ENCODE results near the gene CALU.

Gene CALU

DNA sequence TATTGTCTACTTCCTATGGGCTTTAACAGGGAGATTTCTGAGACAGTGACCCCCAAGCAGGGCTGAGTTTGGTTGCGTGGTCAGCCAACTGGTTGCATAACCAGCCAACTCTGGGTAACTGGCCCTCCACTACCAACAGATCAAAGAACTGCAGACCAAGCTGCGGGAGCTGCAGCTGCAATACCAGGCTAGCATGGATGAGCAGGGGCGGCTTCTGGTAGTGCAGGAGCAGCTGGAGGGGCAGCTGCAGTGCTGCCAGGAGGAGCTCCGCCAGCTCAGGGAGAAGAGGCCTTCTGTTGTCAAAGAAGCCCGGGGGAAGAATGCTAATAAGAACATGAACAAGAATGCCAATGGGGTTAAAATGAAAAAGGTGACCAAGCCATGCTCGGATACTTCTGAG lies 75.3 kb downstream of the CALU start:
- Histone ChIP-seq H3K79me2 (ENCODE audit: insufficient read depth, low read length) (no peaks in the 10 kb centered on the region), H3K9ac (ENCODE audit: low read length) (no peak overlapping the region), H2AFZ (ENCODE audit: low read depth, low read length, severe bottlenecking) (no peak overlapping the region), H3K4me2 (ENCODE audit: low read depth, low read length, poor library complexity, severe bottlenecking) (no peak overlapping the region), H3K9me3 (ENCODE audit: insufficient read depth, low read length) (no peaks in the 10 kb centered on the region), H3F3A (ENCODE audit: insufficient read depth) (no peaks in the 10 kb centered on the region), H3K36me3 (ENCODE audit: low read length) (no peaks in the 10 kb centered on the region), H3K27ac (ENCODE audit: low read depth, low read length) (no peak overlapping the region), H3K9me2 (replicated peaks; ENCODE audit: insufficient read depth, low read length) (no peaks in the 10 kb centered on the region), H3K27me3 (ENCODE audit: low read length) (no peaks in the 10 kb centered on the region), H3K4me3 (ENCODE audit: insufficient read depth, low read length, poor library complexity, severe bottlenecking) (no peak overlapping the region), H4K20me1 (ENCODE audit: low read depth, low read length) (no peaks in the 10 kb centered on the region)
- TF ChIP-seq, protein P1, sequence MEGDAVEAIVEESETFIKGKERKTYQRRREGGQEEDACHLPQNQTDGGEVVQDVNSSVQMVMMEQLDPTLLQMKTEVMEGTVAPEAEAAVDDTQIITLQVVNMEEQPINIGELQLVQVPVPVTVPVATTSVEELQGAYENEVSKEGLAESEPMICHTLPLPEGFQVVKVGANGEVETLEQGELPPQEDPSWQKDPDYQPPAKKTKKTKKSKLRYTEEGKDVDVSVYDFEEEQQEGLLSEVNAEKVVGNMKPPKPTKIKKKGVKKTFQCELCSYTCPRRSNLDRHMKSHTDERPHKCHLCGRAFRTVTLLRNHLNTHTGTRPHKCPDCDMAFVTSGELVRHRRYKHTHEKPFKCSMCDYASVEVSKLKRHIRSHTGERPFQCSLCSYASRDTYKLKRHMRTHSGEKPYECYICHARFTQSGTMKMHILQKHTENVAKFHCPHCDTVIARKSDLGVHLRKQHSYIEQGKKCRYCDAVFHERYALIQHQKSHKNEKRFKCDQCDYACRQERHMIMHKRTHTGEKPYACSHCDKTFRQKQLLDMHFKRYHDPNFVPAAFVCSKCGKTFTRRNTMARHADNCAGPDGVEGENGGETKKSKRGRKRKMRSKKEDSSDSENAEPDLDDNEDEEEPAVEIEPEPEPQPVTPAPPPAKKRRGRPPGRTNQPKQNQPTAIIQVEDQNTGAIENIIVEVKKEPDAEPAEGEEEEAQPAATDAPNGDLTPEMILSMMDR (IDR thresholded peaks at IDR 0.05; ENCODE audit: insufficient read depth, low read length, poor library complexity, severe bottlenecking): no peak
- no peak for TF ChIP-seq EZH2phosphoT487 (conservative IDR thresholded peaks at IDR 0.05; ENCODE audit: low read length)

DNA sequence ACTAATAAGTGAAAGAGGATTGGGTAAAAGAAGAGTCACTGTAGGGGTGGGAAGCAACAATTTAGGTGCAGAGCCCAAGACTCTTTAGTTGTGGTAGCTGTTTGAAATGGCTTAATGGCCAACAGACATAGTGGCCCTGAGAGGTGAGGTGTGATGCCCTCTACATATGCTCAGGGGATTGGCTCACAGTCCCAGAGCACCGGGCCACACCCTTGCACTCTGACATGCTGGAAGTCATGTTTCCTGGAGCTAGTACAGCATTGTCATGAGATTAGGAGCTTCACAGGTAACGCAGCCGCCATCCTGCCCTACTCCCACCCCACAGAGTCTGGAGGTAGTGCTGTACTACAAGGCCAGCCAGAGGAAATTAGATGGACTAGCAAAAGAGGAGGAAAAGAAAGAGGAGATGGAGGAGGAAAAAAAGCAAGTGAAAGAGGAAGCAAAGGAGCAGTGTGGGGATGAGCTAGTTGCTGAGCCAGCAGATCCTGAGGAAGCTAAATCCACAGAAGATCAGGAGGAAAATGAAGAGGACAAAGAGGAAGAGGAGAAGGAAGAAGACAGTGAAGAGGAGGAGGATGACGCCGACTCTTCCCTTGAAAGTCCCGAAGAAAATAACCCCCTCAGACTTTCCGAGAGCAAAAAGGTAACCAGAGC lies 76.3 kb downstream of the CALU start:
- H3K9ac ChIP-seq (ENCODE audit: low read length): no peak overlapping the region
- H3K27me3 ChIP-seq (ENCODE audit: low read length): no peaks in the 10 kb centered on the region
- no peaks in the 10 kb centered on the region for H3F3A ChIP-seq (ENCODE audit: insufficient read depth)
- TF ChIP-seq, protein P1 (IDR thresholded peaks at IDR 0.05; ENCODE audit: insufficient read depth, low read length, poor library complexity, severe bottlenecking): no peak
- TF ChIP-seq EZH2phosphoT487 (conservative IDR thresholded peaks at IDR 0.05; ENCODE audit: low read length): no peak
- no peak overlapping the region for H3K27ac ChIP-seq (ENCODE audit: low read depth, low read length)
- no peaks in the 10 kb centered on the region for H3K9me2 ChIP-seq (replicated peaks; ENCODE audit: insufficient read depth, low read length)
- no peak overlapping the region for H3K4me2 ChIP-seq (ENCODE audit: low read depth, low read length, poor library complexity, severe bottlenecking)
- H4K20me1 ChIP-seq (ENCODE audit: low read depth, low read length): no peaks in the 10 kb centered on the region
- no peak overlapping the region for H2AFZ ChIP-seq (ENCODE audit: low read depth, low read length, severe bottlenecking)
- H3K36me3 ChIP-seq (ENCODE audit: low read length): no peaks in the 10 kb centered on the region
- no peaks in the 10 kb centered on the region for H3K9me3 ChIP-seq (ENCODE audit: insufficient read depth, low read length)
- no peak overlapping the region for H3K4me3 ChIP-seq (ENCODE audit: insufficient read depth, low read length, poor library complexity, severe bottlenecking)
- no peaks in the 10 kb centered on the region for H3K79me2 ChIP-seq (ENCODE audit: insufficient read depth, low read length)

DNA sequence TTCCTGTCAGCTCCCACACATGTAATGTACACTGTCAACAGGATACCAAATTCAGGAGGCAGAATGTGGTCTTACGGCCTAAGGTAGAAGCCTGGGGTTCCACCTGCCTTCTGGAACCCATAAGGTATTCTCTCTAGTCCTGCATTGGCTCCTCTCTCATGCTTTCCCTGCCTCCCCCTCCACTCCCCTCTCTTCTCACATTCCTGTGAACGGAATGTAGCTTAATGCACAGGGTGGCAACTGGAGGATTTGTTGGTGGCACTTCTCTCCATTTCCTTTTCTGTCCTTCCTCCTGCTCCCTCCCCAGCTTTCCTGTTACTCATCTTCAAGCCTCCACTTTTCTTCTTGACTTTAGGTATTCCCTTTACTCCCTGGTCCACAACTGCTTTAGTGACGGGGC lies 79.5 kb downstream of the CALU start:
- Histone ChIP-seq H3K9ac (ENCODE audit: low read length) (no peak overlapping the region), H3K9me2 (replicated peaks; ENCODE audit: insufficient read depth, low read length) (no peaks in the 10 kb centered on the region), H3K27me3 (ENCODE audit: low read length) (no peaks in the 10 kb centered on the region), H3K4me2 (ENCODE audit: low read depth, low read length, poor library complexity, severe bottlenecking) (no peak overlapping the region), H3K9me3 (ENCODE audit: insufficient read depth, low read length) (no peaks in the 10 kb centered on the region), H3K36me3 (ENCODE audit: low read length) (no peaks in the 10 kb centered on the region), H3K27ac (ENCODE audit: low read depth, low read length) (no peak overlapping the region), H3K79me2 (ENCODE audit: insufficient read depth, low read length) (no peaks in the 10 kb centered on the region), H4K20me1 (ENCODE audit: low read depth, low read length) (no peaks in the 10 kb centered on the region), H3K4me3 (ENCODE audit: insufficient read depth, low read length, poor library complexity, severe bottlenecking) (no peak overlapping the region), H3F3A (ENCODE audit: insufficient read depth) (no peaks in the 10 kb centered on the region), H2AFZ (ENCODE audit: low read depth, low read length, severe bottlenecking) (no peak overlapping the region)
- TF ChIP-seq, protein P1 (IDR thresholded peaks at IDR 0.05; ENCODE audit: insufficient read depth, low read length, poor library complexity, severe bottlenecking): no peak
- TF ChIP-seq EZH2phosphoT487 (conservative IDR thresholded peaks at IDR 0.05; ENCODE audit: low read length): no peak

Data from SU-DHL-6 (cell line).